ENCODE measurements around the gene IPO13.

DNA sequence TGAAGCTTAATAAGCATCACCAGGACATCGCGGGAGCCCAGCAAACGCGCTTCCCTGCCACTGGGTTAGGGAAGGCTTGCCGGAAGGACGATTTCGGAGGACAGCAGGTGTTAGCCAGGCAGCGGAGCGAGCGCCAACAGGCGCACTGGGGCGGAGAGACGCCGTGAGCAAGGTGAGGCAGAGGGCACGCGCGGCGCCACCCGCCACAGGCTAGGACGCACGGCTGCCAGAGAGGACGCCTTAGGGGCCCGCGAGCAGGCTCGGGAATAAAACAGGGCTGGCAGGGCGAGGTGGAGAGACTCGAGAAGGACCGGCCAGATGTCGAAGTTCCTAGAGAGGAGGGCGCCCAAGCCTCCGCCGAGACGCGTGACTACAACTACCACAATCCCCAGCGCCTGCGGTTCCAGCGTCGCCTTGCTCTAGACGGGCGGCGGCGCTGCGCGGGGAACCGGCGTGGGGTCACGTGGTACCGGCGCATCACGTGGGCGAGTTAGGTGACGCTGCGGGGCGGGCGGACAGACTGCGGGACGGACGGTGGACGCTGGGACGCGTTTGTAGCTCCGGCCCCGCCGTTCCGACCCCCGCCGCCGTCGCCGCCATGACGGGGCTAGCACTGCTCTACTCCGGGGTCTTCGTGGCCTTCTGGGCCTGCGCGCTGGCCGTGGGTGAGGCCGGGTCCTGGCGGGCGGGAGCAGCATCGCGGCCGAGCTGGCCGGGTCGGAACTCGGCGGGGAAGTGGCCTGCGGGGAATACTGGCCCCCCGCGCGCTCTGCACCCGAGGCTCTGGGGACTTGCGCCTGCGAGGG lies 27.9 kb downstream of the IPO13 start, which contains the start of gene ATP6V0B:
- TF ChIP-seq, protein P1, sequence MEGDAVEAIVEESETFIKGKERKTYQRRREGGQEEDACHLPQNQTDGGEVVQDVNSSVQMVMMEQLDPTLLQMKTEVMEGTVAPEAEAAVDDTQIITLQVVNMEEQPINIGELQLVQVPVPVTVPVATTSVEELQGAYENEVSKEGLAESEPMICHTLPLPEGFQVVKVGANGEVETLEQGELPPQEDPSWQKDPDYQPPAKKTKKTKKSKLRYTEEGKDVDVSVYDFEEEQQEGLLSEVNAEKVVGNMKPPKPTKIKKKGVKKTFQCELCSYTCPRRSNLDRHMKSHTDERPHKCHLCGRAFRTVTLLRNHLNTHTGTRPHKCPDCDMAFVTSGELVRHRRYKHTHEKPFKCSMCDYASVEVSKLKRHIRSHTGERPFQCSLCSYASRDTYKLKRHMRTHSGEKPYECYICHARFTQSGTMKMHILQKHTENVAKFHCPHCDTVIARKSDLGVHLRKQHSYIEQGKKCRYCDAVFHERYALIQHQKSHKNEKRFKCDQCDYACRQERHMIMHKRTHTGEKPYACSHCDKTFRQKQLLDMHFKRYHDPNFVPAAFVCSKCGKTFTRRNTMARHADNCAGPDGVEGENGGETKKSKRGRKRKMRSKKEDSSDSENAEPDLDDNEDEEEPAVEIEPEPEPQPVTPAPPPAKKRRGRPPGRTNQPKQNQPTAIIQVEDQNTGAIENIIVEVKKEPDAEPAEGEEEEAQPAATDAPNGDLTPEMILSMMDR (IDR thresholded peaks at IDR 0.05; ENCODE audit: low read depth, low read length, missing input control): no peak
- TF ChIP-seq, protein P2, sequence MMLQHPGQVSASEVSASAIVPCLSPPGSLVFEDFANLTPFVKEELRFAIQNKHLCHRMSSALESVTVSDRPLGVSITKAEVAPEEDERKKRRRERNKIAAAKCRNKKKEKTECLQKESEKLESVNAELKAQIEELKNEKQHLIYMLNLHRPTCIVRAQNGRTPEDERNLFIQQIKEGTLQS (IDR thresholded peaks at IDR 0.05): no peak

Data from liver (tissue), 3 donors.